ENCODE results near the gene MBD3L3. TPM values are rescaled to one million over a fixed set of nuclear protein-coding genes. Genes with fewer than 3 reads are reported as not detected.
A peak's percentile ranks its signal among the peaks of the same experiment; 100 is the strongest.

Gene MBD3L3
- total and polyA plus RNA-seq, 10 of the 15 experiments (the other 5 are each of a cell fraction or from before 2014, with no cell fraction given), result not detected

DNA sequence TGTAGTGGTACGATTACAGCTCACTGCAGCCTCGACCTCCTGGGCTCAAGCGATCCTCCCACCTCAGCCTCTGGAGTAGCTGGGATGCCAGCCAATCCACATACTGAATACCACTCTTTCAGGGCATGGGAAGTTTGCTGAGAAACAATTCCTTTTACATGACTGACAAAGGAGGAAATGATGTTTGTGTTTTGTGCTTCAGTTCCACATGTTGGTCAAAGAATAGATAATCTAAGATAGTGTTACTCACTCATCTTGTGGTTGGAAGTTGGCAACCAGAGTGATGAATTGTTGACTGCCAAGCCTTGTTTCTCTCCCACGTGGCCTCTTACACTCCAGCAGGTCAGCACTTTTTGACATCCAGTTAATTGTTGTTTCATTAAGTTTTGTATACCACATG is 44.8 kb downstream of the MBD3L3 start (continued):
- TF ChIP-seq PBX3 (IDR thresholded peaks at IDR 0.05; ENCODE audit: insufficient replicate concordance, low read depth, low read length) (peak; percentile 77), ZNF687 (IDR thresholded peaks at IDR 0.05) (peak; percentile 81), E2F4 (IDR thresholded peaks at IDR 0.05; ENCODE audit: low read depth, low read length) (no peak), EED (IDR thresholded peaks at IDR 0.05; ENCODE audit: low read depth) (peak; percentile 76), CHD4 (IDR thresholded peaks at IDR 0.05) (no peak), BACH1 (IDR thresholded peaks at IDR 0.05; ENCODE audit: borderline replicate concordance) (peak; percentile 36; the same call in 1 of the 2 replicates), RELA (IDR thresholded peaks at IDR 0.05; ENCODE audit: borderline replicate concordance, partially characterized antibody) (peak; percentile 35), POU2F2 (IDR thresholded peaks at IDR 0.05; ENCODE audit: borderline replicate concordance, low read depth, low read length) (no peak), STAT1 (conservative IDR thresholded peaks at IDR 0.05) (no peak), TAF1 (IDR thresholded peaks at IDR 0.05; ENCODE audit: borderline replicate concordance, low read depth, low read length) (no peak), PKNOX1 (IDR thresholded peaks at IDR 0.05) (peak; percentile 88), POLR2AphosphoS2 (IDR thresholded peaks at IDR 0.05; ENCODE audit: low read depth, low read length) (no peak), GABPA (IDR thresholded peaks at IDR 0.05; ENCODE audit: low read depth) (no peak), IKZF2 (IDR thresholded peaks at IDR 0.05) (peak; percentile 85), MEF2B (IDR thresholded peaks at IDR 0.05; ENCODE audit: partially characterized antibody, poor library complexity, severe bottlenecking) (peak; percentile 39)
- TF ChIP-seq, protein P1, sequence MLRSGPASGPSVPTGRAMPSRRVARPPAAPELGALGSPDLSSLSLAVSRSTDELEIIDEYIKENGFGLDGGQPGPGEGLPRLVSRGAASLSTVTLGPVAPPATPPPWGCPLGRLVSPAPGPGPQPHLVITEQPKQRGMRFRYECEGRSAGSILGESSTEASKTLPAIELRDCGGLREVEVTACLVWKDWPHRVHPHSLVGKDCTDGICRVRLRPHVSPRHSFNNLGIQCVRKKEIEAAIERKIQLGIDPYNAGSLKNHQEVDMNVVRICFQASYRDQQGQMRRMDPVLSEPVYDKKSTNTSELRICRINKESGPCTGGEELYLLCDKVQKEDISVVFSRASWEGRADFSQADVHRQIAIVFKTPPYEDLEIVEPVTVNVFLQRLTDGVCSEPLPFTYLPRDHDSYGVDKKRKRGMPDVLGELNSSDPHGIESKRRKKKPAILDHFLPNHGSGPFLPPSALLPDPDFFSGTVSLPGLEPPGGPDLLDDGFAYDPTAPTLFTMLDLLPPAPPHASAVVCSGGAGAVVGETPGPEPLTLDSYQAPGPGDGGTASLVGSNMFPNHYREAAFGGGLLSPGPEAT (IDR thresholded peaks at IDR 0.05; ENCODE audit: low read depth), result peak; percentile 67
- TF ChIP-seq, protein P2, sequence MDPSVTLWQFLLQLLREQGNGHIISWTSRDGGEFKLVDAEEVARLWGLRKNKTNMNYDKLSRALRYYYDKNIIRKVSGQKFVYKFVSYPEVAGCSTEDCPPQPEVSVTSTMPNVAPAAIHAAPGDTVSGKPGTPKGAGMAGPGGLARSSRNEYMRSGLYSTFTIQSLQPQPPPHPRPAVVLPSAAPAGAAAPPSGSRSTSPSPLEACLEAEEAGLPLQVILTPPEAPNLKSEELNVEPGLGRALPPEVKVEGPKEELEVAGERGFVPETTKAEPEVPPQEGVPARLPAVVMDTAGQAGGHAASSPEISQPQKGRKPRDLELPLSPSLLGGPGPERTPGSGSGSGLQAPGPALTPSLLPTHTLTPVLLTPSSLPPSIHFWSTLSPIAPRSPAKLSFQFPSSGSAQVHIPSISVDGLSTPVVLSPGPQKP (IDR thresholded peaks at IDR 0.05; ENCODE audit: low read depth, low read length), result no peak

Measured in GM12878 (cell line).